ENCODE data around the gene TDRD6. TPM values are rescaled to one million over a fixed set of nuclear protein-coding genes. Genes with fewer than 3 reads are reported as not detected.
A peak's percentile ranks its signal among the peaks of the same experiment; 100 is the strongest.

TDRD6 gene
- total and polyA plus RNA-seq, 4 donors = 0.44 to 3.8 (median 2.3) TPM

DNA sequence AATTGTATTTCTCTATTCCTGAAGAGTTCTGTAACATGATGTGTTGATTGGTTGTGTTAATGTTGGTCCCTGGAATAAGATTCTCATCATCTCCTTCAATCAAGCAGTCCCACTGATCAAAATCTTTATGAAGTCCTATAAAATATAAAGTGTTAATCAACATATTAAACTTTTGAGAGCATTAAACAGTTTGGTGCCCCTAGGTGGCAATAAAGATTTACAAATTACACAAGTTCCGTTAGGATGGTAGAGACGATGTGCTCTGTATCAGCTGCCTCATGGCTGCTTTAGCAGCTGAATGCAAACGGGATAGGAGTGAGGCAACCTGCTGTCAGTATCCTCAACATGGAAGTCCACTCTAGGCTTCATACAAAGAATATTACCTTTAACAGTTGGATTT is 16.9 kb downstream of the TDRD6 start:
- Histone ChIP-seq H3K4me3 (ENCODE audit: low read depth, low read length) (no peak overlapping the region), H3K36me3 (ENCODE audit: control insufficient read depth, insufficient read depth, low read length) (no peaks in the 10 kb centered on the region), H3K4me1 (ENCODE audit: control insufficient read depth, insufficient read depth, low read length) (no peaks in the 10 kb centered on the region), H3K27ac (ENCODE audit: low read depth, low read length) (no peak overlapping the region), H3K27me3 (ENCODE audit: control insufficient read depth, insufficient read depth, low read length) (no peaks in the 10 kb centered on the region), H3K9me3 (ENCODE audit: control insufficient read depth, insufficient read depth, low read length) (no peaks in the 10 kb centered on the region)
- DNase-seq (ENCODE audit: low read depth in 4 of 6, low spot score in 6 of 6) = peak in 5 of 6 donors; percentile 2 to 70 (median 15)
- WGBS (ENCODE audit: insufficient coverage) = 18% methylated on average over 2 of the region's 3 CpGs

DNA sequence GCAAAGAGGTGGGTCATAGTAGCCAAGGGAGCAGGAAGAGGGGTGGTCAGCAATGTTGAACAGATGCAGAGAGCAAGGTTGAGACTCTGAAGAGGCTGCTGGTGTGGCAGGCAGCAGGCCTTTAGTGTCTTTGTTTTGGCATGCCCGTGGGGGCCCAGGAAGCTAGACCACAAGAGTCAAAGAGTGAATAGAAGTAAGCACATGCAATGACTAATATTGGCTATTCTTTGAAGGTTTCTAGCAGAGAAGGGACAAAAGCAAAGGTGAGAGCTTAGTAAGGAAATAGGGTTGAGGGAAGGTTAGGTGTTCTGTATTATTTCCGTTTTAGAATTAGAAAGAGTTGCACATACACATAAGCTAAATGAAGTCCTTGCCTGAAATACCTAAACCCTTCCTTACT is 18.8 kb downstream of the TDRD6 start:
- Histone ChIP-seq H3K4me1 (ENCODE audit: control insufficient read depth, insufficient read depth, low read length) (no peaks in the 10 kb centered on the region), H3K4me3 (ENCODE audit: low read depth, low read length) (no peak overlapping the region)

DNA sequence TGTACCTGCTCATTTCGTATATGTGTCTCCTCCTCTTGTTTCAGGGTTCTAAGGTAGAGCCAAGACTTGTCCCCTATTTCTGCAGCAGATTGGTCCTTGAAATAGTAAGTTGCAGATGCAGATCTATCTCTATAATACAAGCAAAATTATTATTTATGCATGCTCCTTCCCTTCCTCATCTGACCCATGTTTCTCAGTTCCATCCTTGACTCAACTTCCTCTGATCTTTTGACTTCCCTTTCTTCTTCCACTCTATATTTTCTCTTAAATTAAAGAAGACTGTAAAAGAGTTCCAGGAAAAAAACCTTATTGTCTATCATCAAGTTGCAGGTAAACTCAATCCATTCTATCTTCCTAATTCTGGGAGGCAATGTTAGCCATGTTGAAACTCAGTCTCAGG is 23.8 kb downstream of the TDRD6 start:
- H3K36me3 ChIP-seq (ENCODE audit: control insufficient read depth, insufficient read depth, low read length) = no peaks in the 10 kb centered on the region
- H3K9me3 ChIP-seq (ENCODE audit: control insufficient read depth, insufficient read depth, low read length) = no peaks in the 10 kb centered on the region
- no peak for DNase-seq (ENCODE audit: low read depth in 4 of 6, low spot score in 6 of 6)
- H3K4me3 ChIP-seq (ENCODE audit: low read depth, low read length) = no peak overlapping the region
- no peaks in the 10 kb centered on the region for H3K27me3 ChIP-seq (ENCODE audit: control insufficient read depth, insufficient read depth, low read length)
- 100% methylated on average over 1 of the region's 1 CpG for WGBS (ENCODE audit: insufficient coverage)
- no peaks in the 10 kb centered on the region for H3K4me1 ChIP-seq (ENCODE audit: control insufficient read depth, insufficient read depth, low read length)
- H3K27ac ChIP-seq (ENCODE audit: low read depth, low read length) = no peak overlapping the region

More for the DNA sequence above, 18.8 kb downstream of the TDRD6 start:
- 100% methylated on average over 1 of the region's 2 CpGs for WGBS (ENCODE audit: insufficient coverage)
- no peaks in the 10 kb centered on the region for H3K36me3 ChIP-seq (ENCODE audit: control insufficient read depth, insufficient read depth, low read length)
- no peaks in the 10 kb centered on the region for H3K27me3 ChIP-seq (ENCODE audit: control insufficient read depth, insufficient read depth, low read length)
- no peak overlapping the region for H3K27ac ChIP-seq (ENCODE audit: low read depth, low read length)
- no peak for DNase-seq (ENCODE audit: low read depth in 4 of 6, low spot score in 6 of 6)
- H3K9me3 ChIP-seq (ENCODE audit: control insufficient read depth, insufficient read depth, low read length) = no peaks in the 10 kb centered on the region

DNA sequence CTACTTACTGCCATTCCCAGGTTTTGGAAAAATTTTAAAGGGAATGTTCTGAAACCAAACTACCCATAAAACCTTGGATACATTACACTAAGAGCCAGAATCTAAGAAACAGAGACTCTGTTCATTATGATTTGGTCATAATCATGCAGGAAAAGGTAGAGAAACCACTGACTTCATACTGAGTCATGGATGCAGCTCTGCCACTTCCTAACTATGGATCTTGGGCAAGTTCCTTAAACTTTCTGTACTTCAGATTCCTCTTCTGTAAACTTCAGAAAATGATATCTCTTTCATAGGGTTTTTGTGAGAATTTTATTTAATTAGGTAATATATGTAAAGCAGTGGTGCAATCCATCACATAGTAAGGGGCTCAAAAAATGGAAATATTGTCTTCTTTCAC is 27.5 kb downstream of the TDRD6 start:
- Histone ChIP-seq H3K4me1 (ENCODE audit: control insufficient read depth, insufficient read depth, low read length) (no peaks in the 10 kb centered on the region), H3K4me3 (ENCODE audit: low read depth, low read length) (no peak overlapping the region)
- DNase-seq (ENCODE audit: low read depth in 4 of 6, low spot score in 6 of 6) = no peak

DNA sequence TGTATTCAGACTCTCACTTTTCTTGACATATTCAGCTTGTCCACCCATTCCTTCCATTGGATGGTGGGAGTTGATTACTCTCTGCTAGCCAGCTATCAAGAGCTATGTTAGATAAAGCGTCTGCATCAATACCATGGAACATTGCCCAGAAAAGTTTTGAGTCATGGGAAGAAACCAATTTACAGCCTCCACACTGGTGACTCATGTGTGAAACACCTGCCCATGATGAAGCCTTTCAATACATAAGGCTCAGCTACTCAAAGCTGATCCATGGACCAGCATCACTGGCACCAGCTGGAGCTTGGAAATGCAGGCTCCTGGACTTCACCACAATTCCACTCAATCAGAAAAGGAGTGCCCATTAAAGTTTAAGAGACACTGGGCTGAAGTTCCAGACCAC is 31.4 kb downstream of the TDRD6 start:
- no peaks in the 10 kb centered on the region for H3K9me3 ChIP-seq (ENCODE audit: control insufficient read depth, insufficient read depth, low read length)
- no peak overlapping the region for H3K27ac ChIP-seq (ENCODE audit: low read depth, low read length)
- H3K36me3 ChIP-seq (ENCODE audit: control insufficient read depth, insufficient read depth, low read length) = no peaks in the 10 kb centered on the region
- no peaks in the 10 kb centered on the region for H3K4me1 ChIP-seq (ENCODE audit: control insufficient read depth, insufficient read depth, low read length)
- H3K4me3 ChIP-seq (ENCODE audit: low read depth, low read length) = no peak overlapping the region
- H3K27me3 ChIP-seq (ENCODE audit: control insufficient read depth, insufficient read depth, low read length) = no peaks in the 10 kb centered on the region
- no peak for DNase-seq (ENCODE audit: low read depth in 4 of 6, low spot score in 6 of 6)
- 100% methylated on average over 1 of the region's 1 CpG for WGBS (ENCODE audit: insufficient coverage)

More for the DNA sequence above, 27.5 kb downstream of the TDRD6 start:
- Histone ChIP-seq H3K27ac (ENCODE audit: low read depth, low read length) (no peak overlapping the region), H3K36me3 (ENCODE audit: control insufficient read depth, insufficient read depth, low read length) (no peaks in the 10 kb centered on the region), H3K27me3 (ENCODE audit: control insufficient read depth, insufficient read depth, low read length) (no peaks in the 10 kb centered on the region), H3K9me3 (ENCODE audit: control insufficient read depth, insufficient read depth, low read length) (no peaks in the 10 kb centered on the region)

DNA sequence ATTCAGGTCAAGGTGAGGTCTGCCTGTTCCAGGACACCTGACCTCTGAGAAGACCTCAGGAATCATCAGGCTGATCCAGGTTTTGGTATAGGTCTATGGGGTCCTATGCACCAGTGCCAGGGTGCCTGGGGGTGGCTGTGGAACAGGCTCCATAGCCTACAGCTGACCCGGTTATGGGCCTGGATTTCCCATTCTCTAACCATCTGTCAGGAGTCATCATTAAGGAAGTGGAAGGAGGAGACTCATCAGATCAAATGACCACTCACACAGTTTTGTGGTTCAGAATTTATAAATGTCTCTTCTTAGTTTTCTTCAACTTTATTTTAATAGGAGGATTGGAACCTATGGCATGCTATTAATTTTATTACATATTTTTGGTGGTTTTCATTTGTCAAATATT is 32.7 kb downstream of the TDRD6 start:
- Histone ChIP-seq H3K9me3 (ENCODE audit: control insufficient read depth, insufficient read depth, low read length) (no peaks in the 10 kb centered on the region), H3K36me3 (ENCODE audit: control insufficient read depth, insufficient read depth, low read length) (no peaks in the 10 kb centered on the region), H3K27ac (ENCODE audit: low read depth, low read length) (no peak overlapping the region), H3K27me3 (ENCODE audit: control insufficient read depth, insufficient read depth, low read length) (no peaks in the 10 kb centered on the region), H3K4me3 (ENCODE audit: low read depth, low read length) (no peak overlapping the region), H3K4me1 (ENCODE audit: control insufficient read depth, insufficient read depth, low read length) (no peaks in the 10 kb centered on the region)
- WGBS (ENCODE audit: insufficient coverage) = no CpG with 5 or more reads among the region's 1 CpG
- DNase-seq (ENCODE audit: low read depth in 4 of 6, low spot score in 6 of 6) = no peak

DNA sequence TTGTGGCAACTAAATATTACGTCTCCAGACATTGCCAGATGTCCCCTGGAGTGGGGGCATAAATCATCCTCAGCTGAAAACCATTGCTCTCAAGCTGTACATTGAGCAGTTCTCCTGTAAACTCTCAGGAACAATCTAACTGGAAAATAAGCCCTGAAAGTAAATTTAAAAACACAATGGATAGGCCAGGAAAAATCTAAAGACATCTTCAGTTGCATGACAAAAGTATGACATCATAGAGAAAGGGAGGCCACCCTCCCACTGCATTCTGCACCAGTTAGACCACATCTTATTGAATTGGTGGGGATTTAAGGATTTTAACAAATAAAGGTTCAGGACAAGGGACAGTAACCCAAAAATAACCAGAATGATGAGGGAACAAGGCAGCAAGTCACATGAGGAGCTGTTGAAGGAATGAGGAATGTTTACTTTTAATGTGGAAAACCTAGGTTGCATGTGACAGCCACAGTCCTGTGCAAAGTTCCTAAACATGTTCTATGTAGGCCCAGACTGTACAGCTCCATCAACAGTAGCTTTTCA is 42.2 kb downstream of the TDRD6 start:
- Histone ChIP-seq H3K4me1 (ENCODE audit: control insufficient read depth, insufficient read depth, low read length) (peaks cover 11% of the 10 kb centered on the region), H3K4me3 (ENCODE audit: low read depth, low read length) (no peak overlapping the region), H3K27me3 (ENCODE audit: control insufficient read depth, insufficient read depth, low read length) (no peaks in the 10 kb centered on the region), H3K36me3 (ENCODE audit: control insufficient read depth, insufficient read depth, low read length) (no peaks in the 10 kb centered on the region), H3K9me3 (ENCODE audit: control insufficient read depth, insufficient read depth, low read length) (no peaks in the 10 kb centered on the region), H3K27ac (ENCODE audit: low read depth, low read length) (no peak overlapping the region)
- DNase-seq (ENCODE audit: low read depth in 4 of 6, low spot score in 6 of 6) = no peak
- 67% methylated on average over 1 of the region's 1 CpG for WGBS (ENCODE audit: insufficient coverage)

DNA sequence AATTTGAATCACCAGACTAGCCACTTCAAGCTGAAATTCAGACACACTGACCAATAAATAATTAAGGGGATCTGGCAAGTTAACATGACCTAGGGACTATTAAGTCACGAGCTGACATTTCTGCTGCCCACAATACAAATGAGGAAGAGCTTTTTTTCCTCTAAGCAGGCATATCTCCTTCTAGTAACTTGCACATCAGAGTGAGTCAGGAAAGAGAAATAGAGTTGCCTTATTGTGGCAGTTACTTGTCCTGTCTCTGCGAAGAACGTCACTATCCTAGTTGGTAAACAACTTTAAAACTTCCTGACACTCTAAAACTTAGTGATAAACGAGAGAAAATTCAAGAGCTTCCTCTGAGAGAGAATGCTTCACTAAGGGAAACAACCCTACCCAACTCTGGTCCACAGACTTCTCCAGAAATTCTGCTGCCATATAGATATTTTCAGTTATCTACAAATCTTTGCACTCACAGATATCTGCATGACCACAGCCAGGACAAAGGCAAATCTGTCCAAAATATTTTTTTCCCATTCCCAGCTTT is 43.3 kb downstream of the TDRD6 start:
- Histone ChIP-seq H3K27ac (ENCODE audit: low read depth, low read length) (no peak overlapping the region), H3K4me1 (ENCODE audit: control insufficient read depth, insufficient read depth, low read length) (peaks cover 14% of the 10 kb centered on the region), H3K36me3 (ENCODE audit: control insufficient read depth, insufficient read depth, low read length) (no peaks in the 10 kb centered on the region), H3K4me3 (ENCODE audit: low read depth, low read length) (no peak overlapping the region), H3K27me3 (ENCODE audit: control insufficient read depth, insufficient read depth, low read length) (no peaks in the 10 kb centered on the region), H3K9me3 (ENCODE audit: control insufficient read depth, insufficient read depth, low read length) (no peaks in the 10 kb centered on the region)
- no peak for DNase-seq (ENCODE audit: low read depth in 4 of 6, low spot score in 6 of 6)
- WGBS (ENCODE audit: insufficient coverage) = 86% methylated on average over 1 of the region's 4 CpGs

DNA sequence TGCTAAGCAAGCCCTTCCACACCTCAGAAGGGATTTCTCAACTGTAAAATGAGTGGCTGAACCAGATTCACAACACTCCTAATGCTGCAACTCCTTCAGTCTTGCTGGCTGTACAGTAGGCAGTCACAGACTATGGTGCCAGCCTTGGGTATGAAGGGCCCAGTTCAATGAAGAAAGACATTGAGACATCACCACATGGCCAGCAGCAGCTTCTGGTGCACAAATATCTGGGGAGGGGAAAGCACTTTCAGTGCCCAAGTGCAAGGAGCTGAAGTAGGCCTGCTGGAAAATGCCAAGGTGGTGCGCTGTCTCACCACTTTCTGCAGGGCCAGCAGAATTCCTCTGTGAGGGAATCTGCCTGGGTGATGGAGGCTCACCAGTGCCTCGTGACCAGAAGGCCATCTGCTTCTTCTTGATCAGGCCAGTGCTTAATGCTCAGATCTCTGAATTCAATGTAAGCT is 45.7 kb downstream of the TDRD6 start:
- no peak overlapping the region for H3K27ac ChIP-seq (ENCODE audit: low read depth, low read length)
- peaks cover 14% of the 10 kb centered on the region for H3K4me1 ChIP-seq (ENCODE audit: control insufficient read depth, insufficient read depth, low read length)
- no peaks in the 10 kb centered on the region for H3K27me3 ChIP-seq (ENCODE audit: control insufficient read depth, insufficient read depth, low read length)
- H3K4me3 ChIP-seq (ENCODE audit: low read depth, low read length) = no peak overlapping the region
- DNase-seq (ENCODE audit: low read depth in 4 of 6, low spot score in 6 of 6) = no peak
- 83% methylated on average over 2 of the region's 2 CpGs for WGBS (ENCODE audit: insufficient coverage)
- no peaks in the 10 kb centered on the region for H3K36me3 ChIP-seq (ENCODE audit: control insufficient read depth, insufficient read depth, low read length)
- no peaks in the 10 kb centered on the region for H3K9me3 ChIP-seq (ENCODE audit: control insufficient read depth, insufficient read depth, low read length)
